Tibial nerve (tissue), 4 donors: ENCODE results near the gene BMAL1.

Source experiments
- CTCF ChIP-seq, 5 experiments: fragments of 200-600 bp in 3 of 5; fragments of 450-650 bp in 2 of 5; sonication (generic) in 3 of 5; IDR thresholded peaks; one replicate each; pipeline ENCODE4 v1.5.1; 2016 to 2019; ENCODE audit warnings: antibody characterized with exemption in 5 of 5, mild to moderate bottlenecking in 3 of 5, moderate library complexity in 2 of 5
- EP300 ChIP-seq, 2 donors: sonication (generic); formaldehyde crosslinking; IDR thresholded peaks; one replicate each; pipeline ENCODE4 v1.6.1; 2017; ENCODE audit warnings: antibody characterized with exemption in 2 of 2, mild to moderate bottlenecking in 1 of 2
- POLR2A ChIP-seq, 2 donors: fragments of 450-650 bp; IDR thresholded peaks; one replicate each; pipeline ENCODE4 v1.6.1; 2017; ENCODE audit warnings: antibody characterized with exemption in 2 of 2, mild to moderate bottlenecking in 2 of 2, moderate library complexity in 2 of 2

DNA sequence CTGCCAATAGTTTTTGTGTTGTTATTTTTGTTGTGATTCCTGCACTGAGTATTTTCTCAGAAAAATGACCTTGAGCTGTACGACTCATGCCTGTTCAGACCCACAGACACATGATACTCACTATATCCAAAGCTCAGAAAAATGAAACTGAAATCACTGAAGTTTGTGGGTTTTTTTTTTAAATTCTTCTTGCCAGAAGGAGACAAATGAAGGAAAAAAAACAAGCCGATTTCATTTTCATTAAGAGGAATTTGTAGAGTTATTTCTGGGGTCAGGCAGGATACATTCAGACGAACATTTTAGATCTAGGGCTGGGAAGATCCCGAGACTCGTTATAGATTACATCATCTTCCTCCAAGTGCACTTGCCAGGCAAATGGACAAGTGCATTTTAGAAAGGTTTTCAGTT is 60.4 kb downstream of the BMAL1 start:
- no peak for TF ChIP-seq POLR2A (IDR thresholded peaks at IDR 0.05)
- no peak for TF ChIP-seq CTCF (IDR thresholded peaks at IDR 0.05)
- peak in 1 of 2 donors; percentile 21 for TF ChIP-seq EP300 (IDR thresholded peaks at IDR 0.05)
